OCI-M2 (cell line): ENCODE measurements around the gene SLC4A11.
"Not testable (repeated sequence)": the region's sequence is repeated elsewhere in the genome, so short reads cannot be mapped to it uniquely, and the experiment has no call there.

ENCODE experiments used
- DNase-seq: peaks from one replicate; lab custom pipeline; 2025; ENCODE audit not compliant: unreplicated experiment; lab: John Stamatoyannopoulos, UW

SLC4A11 gene

GRCh38 chr20:3228750-3229032 is 10.3 kb downstream of the SLC4A11 start:
- DNase-seq, result no peak

DNA sequence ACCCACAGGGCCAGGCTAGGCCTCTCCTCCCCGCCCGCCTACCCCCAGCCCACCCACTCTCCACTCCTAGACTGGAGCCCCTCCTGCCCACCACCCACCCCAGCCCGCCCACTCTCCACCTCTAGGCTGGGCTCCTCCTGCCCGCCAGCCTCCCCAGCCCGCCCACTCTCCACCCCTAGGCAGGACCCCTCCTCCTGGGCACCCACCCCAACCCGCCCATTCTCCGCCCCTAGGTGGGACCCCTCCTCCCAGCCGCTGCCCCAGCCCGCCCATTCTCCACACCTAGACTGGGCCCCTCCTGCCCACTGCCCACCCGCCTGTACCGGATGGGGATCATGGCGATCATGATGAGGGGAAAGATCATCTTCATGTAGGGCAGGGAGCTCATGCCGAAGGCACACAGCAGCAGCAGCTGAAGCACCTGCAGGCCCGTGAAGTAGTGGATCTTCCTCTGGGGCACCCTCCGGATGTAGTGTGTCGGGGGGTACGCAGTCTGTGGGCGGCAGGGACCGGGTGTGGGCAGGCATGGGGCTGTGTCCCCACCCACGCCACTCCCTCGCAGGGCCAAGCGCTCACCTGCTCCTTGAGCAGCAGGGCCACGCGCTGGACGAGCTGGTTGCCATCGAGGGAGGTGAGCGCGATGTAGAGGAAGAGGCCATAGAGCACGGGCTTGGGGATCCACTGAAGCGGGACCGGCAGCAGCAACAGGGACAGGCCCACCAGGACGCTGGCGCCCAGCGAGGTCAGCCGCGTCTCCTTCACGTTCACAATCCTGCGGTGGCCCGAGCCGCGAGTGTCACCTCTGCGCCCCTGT is 10.8 kb downstream of the SLC4A11 start:
- no peak for DNase-seq

DNA sequence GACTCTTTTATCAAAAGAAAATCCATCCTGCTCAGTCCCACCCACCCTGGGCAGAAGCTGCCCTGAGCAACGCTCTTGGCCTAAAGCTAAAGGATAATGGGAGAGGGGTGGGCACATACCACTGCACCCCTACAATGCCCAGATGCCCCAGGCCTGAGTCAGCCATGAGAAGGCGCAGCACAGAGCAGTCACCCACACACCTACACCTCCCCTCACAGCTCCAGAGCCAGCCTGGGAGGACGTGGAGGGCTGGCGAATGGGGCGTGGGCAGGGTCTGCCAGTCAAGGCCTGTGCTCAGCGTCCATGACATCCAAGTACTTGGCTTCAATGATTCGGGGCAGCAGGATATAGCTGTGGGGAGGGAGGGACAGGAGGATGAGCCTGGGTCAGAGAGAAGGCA is 11.5 kb downstream of the SLC4A11 start:
- no peak for DNase-seq

GRCh38 chr20:3226864-3227263 is 12.1 kb downstream of the SLC4A11 start:
- no peak for DNase-seq

- DNase-seq, result no peak
Observed at GRCh38 chr20:3226093-3226492, 12.9 kb downstream of the SLC4A11 start.

- DNase-seq, result no peak
Observed at GRCh38 chr20:3224681-3225421, 14.1 kb downstream of the SLC4A11 start.

DNA sequence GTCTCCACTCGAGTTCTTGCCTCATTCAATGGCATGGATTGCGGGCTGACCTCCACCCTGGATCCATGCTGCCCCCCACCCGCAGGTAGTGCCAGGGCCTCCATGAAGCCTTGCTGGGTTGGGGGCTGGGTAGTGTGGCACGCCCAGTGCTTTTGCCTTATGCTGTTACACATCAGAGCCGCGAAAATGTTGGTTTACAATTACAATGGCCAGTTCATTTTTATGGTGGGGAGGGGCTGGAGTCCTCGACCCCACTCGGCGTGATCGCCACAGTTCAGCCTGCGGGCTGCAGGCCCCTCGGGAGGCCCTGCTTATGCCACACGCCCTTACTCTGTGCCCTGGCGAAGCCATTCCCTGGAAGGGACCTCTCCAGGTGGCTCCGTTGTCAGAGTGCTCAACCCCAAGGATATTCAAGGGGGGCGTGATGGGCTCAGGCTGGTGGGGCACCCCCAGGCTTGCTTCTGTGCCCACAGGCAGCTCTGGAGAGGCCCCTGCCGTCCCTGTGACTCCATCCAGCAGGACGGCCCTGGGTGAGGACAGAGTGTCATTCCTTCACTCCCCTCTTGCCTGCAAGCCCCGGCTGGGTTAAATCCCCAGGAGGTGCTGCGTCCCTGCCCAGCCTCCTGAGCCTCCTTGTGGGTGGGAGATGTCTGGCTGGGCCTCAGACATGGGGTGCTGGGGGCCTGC is 14.9 kb downstream of the SLC4A11 start:
- DNase-seq, result no peak

GRCh38 chr20:3223651-3223993 is 15.4 kb downstream of the SLC4A11 start:
- no peak for DNase-seq

GRCh38 chr20:3222635-3223600 is 16.1 kb downstream of the SLC4A11 start:
- no peak for DNase-seq

- no peak for DNase-seq
Observed at GRCh38 chr20:3221398-3222226, 17.4 kb downstream of the SLC4A11 start.

DNA sequence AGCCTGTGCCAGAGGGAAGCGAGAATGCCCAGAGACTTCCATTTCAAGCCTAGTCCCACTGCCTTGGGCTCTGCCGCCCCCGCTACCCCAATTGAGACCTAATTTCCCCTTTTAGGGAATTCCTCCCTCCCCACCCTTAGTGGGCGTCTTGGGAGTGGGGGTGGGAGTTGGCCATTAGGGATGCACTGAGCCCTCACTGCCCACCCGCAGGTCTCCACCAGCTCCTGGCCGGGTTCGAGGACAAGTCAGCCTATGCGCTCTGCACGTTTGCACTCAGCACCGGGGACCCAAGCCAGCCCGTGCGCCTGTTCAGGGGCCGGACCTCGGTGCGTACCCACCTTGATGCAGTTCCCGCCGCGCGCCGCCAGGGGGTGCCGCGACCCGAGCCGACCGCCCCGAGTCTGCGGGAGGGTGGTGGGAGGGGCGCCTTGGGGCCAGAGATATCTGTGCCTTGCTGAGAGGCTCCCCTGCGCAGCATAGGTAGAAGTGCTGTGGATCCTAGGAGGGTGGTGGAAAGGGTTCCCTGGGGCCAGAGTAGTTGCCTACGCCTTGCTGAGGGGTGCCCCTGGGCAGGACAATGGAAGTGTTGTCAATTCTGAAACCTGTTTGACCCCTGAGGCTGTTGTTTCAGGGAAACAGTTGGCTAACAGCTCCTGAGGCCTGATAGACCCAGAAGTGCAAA is 20.5 kb downstream of the SLC4A11 start:
- no peak for DNase-seq

DNA sequence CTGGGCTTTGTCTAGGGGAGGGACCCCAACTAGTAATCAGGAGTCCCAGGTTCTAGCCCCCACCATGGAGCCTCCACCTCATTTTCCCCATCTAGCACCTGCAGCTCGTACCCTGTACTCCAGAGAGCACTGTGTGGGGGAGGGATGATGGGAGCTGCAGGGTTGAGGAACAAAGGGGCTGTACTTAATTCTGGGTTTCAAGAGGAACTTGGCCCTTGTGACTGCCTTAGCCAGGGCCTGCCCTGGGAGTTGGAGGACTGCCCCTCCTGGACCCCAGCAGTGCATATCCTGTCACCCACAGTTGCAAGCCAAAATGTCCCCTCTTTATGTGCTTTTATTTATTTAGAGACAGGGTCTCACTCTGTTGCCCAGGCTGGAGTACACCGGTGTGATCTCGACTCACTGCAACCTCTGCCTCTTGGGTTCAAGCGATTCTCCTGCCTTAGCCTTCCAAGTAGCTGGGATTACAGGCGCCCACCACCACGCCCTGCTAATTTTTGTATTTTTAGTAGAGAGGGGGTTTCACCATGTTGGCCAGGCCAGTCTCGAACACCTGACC is 23.6 kb downstream of the SLC4A11 start:
- DNase-seq, result not testable (repeated sequence)

DNA sequence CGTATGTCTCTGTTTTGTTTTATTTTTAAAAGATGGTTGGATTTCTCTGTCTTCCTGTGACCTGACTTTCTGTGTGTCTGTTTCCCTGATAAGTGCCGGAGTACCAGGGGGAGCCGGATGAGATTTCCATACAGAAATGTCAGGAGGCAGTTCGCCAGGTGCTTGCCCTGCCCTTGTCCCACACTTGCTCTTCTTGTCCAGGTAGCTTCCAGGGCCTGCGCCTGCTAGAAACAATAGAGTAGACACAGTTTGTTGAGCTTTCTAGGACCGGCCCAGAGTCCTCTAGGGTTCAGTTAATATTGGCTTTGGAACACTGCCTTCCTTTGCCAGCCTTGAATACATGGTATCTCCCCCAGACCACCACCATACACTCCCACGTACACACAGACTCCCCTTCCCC is 25.8 kb downstream of the SLC4A11 start:
- DNase-seq, result no peak

- DNase-seq, result no peak
Observed at GRCh38 chr20:3210346-3210745, 28.6 kb downstream of the SLC4A11 start.

DNA sequence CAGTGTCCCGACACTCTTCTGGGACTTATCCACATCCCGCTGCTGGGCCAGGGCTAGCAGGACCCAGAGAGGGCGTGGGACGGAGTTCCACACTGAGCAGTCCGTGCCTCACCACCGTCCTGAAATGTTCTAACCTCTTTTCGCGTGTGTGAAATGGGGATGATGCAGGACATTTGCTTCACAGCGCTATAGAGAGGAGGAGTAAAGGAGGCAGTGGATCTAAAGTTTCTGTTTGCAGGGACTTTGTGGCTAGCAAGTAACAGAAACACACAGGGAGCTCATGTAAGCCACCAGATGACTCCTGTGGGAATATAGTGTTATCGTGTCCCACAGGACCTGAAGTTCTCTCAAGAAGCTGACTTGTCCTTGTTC is 29.1 kb downstream of the SLC4A11 start:
- DNase-seq, result no peak

DNA sequence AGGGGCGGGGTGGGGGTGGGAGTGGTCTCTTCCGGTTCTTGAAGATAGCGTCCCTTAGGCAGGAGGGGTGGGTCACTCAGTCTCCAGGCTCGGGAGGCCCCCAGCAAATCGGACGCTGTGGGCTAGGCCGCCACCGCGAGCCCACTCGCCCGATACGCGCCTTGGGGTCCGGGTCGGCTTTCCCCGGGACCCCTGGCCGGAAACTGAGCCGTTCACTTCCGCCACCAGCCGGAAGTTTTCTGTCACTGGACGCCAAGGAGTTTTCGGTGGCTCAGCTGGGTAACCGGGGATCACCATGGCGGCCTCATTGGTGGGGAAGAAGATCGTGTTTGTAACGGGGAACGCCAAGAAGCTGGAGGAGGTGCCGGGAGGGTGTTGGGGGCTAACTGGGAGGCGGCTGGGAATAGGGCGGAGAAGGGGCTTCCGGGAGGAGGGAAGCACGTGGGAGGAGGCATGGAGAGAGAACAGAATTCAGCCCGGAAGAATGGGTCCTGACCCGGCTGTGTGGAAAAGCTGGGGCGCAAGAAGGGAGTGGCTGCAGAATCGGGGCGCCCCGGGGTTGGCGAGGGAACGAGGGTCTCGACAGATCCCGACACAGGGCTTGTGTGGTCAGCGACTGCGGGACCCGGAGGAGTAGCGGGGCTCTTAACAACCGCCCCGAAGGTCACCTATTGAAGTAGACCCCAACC is 29.6 kb downstream of the SLC4A11 start, which contains the start of gene ITPA:
Gene ITPA (plus strand): TSS at position 242 of the 689 bp plus-strand sequence. CDS start 54 bp downstream, at position 296.
- DNase-seq, result peak; percentile 21

DNA sequence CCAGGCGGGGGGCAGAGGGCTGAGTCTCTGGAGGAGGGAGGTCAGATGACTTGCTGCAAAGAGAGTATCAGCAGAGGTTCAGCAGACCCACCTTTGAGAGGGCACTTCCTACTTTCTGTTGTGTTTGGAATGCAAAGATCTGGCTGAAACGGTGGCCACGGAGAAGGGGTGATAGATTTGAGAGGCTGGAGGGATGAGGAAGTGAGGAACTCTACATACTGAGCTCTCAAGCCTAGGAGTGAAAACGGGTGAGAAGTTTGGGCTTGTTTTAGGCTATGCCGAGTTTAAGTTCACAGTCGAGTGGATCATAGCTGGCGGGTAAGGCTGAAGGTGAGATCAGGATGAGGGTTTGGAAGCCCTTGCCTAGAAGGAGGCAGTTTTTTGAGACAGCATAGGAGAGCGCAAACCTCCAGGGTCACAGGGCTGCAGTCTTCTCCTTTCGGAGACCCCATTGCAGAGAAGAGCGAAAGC is 30.2 kb downstream of the SLC4A11 start:
- no peak for DNase-seq

GRCh38 chr20:3204124-3204794 is 34.7 kb downstream of the SLC4A11 start, which contains the start of gene DDRGK1:
Gene DDRGK1 (minus strand): TSS chr20:3204682. CDS start chr20:3204627, 55 bp downstream.
- peak; percentile 46 for DNase-seq
